Left ventricle myocardium superior (tissue), 1 donor: ENCODE results near the gene PTPMT1. TPM values are rescaled to one million over a fixed set of nuclear protein-coding genes. Genes with fewer than 3 reads are reported as not detected.
"Not testable (repeated sequence)": the region's sequence is repeated elsewhere in the genome, so short reads cannot be mapped to it uniquely, and the experiment has no call there.

Experiments used
- ATAC-seq: fragments of 200-7000 bp; cut with Tn5 transposase; one replicate; pipeline ENCODE4 v1.9.1; 2020; ENCODE audit warnings: mild to moderate bottlenecking, moderate library complexity
- DNase-seq: peaks from one replicate; pipeline ENCODE4 v3.0.0-alpha.2; 2020
- intact Hi-C: fragments of 100-400 bp; cut with micrococcal nuclease; formaldehyde crosslinking; loops from one replicate; pipeline ENCODE4 v1.11.0; 2022
- long read RNA-seq: library from polyadenylated mRNA; unstranded; transcript quantifications from one replicate; pipeline ENCODE4 v2.0.0, GENCODE V29; 2021
- total RNA-seq: library from RNA; stranded (reverse); fragmentation: NEBNext Ultra II Directional; extraction: Animal tissue kit (Norgen Biotek cat#: 25700); gene quantifications from one replicate; pipeline ENCODE4 v1.2.1, GENCODE V29; 2021
- donor health status: DM: no; HTN: yes; CAD: no; lungs with severe emphysema.

The PTPMT1 gene
- 14.9 TPM for total RNA-seq
- long read RNA-seq, transcript PTPMT1-202 (4 exons, 768 nt): major isoform, 24 of 36 reads
- long read RNA-seq, transcript PTPMT1-205 (3 exons, 1,611 nt): minor isoform, 5 of 36 reads
- long read RNA-seq, partial matches to known transcripts: 0 of 36 reads
- long read RNA-seq, other reads (novel, unspliced or antisense): 3 of 36 reads

- intact Hi-C loops: no loop called here
- peak; percentile 89 for DNase-seq
- peak; percentile 96 for ATAC-seq
Measured at GRCh38 chr11:47565340-47566148, at the start of gene PTPMT1. Gene PTPMT1, plus strand, starts transcription at chr11:47565599. Its CDS starts 24 bp downstream, at chr11:47565623.

- ATAC-seq (no peak), DNase-seq (no peak)
- intact Hi-C loops: no loop called here
Measured at GRCh38 chr11:47516155-47516554, 49.2 kb upstream of the PTPMT1 start.

DNA sequence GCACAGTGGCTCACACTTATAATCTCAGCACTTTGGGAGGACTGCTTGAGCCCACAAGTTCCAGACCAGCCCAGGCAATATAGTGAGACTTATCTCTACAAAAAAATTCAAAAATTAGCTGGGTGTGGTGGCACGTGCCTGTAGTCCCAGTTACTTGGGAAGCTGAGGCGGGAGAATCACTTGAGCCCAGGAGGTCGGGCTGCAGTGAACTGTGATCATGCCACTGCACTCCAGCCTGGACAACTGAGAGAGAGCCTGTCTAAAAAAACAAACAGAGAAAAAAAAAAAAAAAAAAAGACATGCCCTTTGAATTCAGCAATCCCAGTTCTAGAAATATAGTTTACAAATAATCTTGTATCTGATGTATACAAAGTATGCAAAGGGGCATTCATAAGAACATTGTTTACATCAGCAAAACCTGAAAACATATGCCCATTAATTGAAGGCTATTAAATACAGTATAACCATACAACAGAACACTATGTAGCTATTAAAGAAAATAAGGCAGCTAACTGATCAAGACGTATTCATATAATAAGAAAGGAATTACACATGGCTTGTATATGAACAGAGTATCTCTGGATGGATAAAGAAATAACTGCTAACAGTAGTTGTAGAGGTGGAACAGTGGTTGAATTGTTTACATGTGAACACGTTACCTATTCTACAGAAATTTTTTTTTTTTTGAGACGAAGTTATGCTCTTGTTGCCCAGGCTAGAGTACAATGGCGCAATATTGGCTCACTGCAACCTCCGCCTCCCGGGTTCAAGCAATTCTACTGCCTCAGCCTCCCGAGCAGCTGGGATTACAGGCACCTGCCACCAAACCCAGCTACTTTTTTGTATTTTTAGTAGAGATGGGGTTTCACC is 48.2 kb upstream of the PTPMT1 start:
- ATAC-seq (no peak), DNase-seq (no peak)
- intact Hi-C loops: no loop called here

GRCh38 chr11:47518212-47518964 is 47.0 kb upstream of the PTPMT1 start:
- intact Hi-C loops: no loop called here
- ATAC-seq: no peak
- no peak for DNase-seq

GRCh38 chr11:47523490-47524225 is 41.7 kb upstream of the PTPMT1 start:
- DNase-seq: no peak
- ATAC-seq: peak; percentile 78
- intact Hi-C loops: no loop called here

DNA sequence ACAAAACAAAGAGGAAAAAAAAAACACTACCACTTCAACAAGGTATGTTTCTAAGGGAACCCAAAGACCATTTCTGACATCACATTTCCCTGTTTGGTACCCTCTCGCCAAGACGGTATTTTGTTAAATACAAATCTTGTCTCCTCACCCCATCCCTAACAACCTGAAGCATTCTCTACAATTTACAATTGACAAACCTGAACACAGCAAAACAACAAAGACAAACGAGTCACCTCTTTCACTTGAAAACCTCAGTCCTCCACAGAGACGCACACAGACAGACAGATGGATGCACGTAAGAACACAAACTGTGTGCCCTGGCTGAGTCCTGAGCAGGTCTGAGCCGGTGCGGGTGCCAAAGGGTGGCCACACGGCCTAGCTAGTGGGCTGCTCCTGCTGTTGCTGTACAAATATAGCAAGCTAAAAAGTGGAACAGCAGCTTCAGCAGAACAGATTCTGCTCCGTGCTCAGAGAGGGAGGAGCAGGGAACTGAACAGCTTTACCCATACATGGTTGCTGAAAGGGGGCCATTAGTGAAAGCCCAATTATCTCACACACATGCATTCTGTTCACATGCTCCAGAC is 41.0 kb upstream of the PTPMT1 start:
- intact Hi-C loops: no loop called here
- DNase-seq (peak; percentile 61), ATAC-seq (peak; percentile 86)

DNA sequence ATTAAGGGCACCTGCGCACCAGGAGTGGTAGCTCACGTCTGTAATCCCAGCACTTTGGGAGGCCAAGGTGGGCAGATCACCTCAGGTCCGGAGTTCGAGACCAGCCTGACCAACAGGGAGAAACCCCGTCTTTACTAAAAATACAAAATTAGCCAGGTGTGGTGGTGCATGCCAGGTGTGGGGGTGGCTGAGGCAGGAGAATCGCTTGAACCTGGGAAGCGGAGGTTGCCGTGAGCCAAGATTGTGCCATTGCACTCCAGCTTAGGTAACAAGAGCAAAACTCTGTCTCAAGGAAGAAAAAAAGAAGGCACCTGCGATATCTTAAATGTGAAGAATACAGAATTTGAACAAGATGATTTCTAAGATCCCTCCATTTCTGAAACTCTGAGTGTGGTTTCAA is 39.4 kb upstream of the PTPMT1 start:
- intact Hi-C loops, ATAC-seq, DNase-seq: not testable (repeated sequence)

DNA sequence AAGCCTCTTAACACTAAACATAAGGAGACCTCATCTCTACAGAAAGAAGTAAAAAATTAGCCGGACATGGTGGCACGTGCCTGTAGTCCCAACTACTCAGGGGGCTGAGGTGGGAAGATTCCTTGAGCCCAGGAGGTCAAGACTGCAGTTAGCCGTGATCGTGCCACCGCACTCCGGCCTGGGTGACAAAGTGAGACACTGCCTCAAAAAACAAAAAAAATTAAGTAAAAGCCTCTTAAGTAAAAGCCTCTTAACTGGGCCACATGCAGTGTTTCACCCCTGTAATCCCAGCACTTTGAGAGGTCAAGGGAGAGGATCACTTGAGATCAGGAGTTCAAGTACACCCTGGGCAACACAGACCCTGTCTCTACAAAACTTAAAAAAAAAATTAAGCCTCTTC is 38.2 kb upstream of the PTPMT1 start:
- intact Hi-C loops: no loop called here
- no peak for ATAC-seq
- DNase-seq: no peak

DNA sequence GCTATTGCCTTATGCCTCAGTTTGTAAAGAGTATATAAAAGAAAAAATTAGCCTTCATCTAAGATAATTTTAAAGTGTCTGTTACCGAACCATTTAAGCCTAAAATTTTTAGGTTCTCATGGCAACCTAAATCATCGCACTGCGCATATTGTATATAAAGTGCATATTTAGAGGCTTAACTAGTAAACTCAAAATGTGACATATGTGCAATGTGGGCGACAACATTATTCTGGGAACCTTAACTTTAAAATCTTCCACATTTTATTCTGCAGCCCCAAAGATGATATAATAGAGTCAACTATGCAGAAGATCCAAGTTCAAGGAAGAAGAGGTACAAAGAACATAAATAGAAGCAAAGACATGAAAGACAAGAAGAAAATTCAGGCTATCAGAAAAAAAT is 35.4 kb upstream of the PTPMT1 start:
- no peak for DNase-seq
- intact Hi-C loops: no loop called here
- ATAC-seq: no peak

DNA sequence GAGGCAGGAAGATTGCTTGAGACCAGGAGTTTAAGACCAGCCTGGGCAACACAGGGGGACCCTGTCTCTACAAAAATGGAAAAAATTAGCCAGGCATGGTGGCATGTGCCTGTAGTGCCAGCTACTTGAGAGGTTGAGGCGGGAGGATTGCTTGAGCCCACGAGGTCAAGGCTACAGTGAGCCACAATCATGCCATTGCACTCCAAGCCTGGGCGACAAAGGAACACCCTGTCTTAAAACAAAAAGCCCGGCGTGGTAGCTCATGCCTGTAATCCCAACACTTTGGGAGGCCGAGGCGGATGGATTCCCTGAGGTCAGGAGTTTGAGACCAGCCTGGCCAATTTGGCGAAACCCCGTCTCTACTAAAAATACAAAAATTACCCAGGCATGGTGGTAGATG is 34.7 kb upstream of the PTPMT1 start:
- intact Hi-C loops, DNase-seq, ATAC-seq: not testable (repeated sequence)

GRCh38 chr11:47531666-47532065 is 33.7 kb upstream of the PTPMT1 start:
- DNase-seq (no peak), ATAC-seq (peak; percentile 9)
- intact Hi-C loops: no loop called here

DNA sequence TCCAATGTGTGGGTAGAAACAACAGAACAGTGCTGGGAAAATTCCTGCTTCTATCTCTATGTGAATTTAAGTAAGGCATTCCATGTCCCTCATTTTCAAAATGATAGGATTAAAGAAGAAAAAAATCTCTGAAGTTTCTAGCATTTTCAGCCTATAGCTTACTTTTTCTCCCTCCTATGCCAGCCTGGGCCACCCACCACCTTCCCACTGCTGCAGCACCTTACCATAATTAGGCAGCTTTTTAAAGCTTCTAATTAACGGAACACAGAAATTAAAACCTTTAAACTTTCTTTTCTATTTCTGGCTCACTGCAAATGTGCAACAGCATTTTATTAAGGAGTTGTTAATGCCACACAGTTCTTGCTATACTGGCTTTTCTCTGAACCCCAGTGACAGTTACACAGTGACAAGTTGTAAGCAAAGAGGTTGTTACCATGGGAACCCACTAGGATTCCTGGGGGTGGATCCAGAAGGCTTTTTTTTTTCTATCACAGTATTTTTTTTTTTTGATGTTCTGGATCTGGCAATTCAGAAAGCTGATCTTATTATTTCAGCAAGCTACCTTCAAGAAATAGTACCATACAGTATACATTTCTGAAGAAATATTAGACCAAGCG is 32.7 kb upstream of the PTPMT1 start:
- ATAC-seq: peak; percentile 24
- intact Hi-C loops: no loop called here

DNA sequence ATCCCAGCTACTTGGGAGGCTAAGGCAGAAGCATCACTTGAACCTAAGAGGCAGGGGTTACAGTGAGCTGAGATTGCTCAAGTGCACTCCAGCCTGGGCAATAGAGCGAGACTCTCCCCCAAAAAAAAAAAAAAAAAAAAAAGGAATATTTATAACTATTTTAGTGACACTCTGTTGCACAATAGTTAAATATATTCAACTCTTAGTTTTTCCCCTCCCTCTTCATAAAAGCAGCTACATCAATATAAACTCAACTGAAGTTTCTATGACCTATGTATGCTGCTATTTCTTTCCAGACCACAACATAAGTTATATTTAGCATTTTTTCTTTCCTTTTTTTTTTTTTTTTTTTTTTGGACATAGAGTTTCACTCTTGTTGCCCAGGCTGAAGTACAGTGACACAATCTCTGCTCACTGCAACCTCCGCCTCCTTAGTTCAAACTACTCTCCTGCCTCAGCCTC is 31.7 kb upstream of the PTPMT1 start:
- intact Hi-C loops: no loop called here
- DNase-seq (no peak), ATAC-seq (no peak)

More for the DNA sequence above, 32.7 kb upstream of the PTPMT1 start:
- DNase-seq: no peak

GRCh38 chr11:47534704-47535251 is 30.6 kb upstream of the PTPMT1 start:
- intact Hi-C loops: no loop called here
- DNase-seq: no peak
- no peak for ATAC-seq

DNA sequence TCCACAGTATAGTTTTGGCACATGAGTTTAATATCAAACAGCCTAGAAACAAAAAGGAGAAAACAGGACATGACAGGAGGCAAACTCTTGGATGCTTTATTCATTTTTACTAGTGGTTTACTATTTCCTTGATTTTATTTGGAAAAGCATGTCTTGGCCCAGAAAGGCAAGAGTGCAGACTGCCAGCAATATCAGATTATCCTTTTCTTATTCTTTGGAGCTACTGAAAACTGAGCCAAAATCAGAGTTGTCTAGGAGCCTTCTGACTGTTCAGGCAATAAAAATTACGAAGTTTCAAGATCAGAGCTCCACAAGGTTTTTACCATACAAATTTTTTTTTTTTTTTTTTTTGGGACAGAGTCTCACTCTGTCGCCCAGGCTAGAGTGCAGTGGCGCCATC is 28.5 kb upstream of the PTPMT1 start:
- ATAC-seq: no peak
- DNase-seq: no peak
- intact Hi-C loops: no loop called here

DNA sequence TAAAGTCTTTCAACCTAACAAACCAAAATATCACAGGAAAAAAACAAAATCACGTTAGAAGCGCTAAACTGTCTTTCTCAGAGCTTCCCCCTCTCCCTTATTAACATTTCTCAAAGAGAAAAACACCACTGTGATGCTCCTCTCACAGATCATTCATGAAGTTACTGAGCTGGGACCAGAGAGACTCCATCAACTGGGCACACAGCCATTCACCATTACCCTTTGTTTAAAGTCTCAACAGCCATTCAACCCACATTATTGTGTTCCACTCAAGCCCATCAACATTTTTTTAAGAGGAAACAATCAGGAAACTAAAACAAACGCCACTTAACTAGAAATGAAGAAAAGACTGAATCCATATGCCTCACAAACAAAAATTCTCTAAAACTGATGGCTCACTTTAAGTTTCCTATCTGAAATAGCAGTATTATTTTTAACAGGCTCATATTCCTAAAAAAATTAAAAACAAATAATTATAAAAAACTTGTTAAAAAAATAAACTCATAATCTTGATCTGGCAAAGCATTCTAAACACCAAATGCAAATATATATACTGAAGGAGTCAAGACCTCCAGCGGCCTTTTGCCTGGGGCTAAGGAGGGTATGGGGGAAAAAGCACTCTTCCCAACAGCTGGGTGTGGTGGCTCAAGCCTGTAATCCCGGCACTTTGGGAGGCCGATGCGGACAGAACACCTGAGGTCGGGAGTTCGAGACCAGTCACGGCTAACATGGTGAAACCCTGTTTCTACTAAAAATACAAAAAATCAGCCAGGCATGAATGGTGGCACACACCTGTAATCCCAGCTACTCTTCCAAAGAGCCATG is 26.4 kb upstream of the PTPMT1 start:
- ATAC-seq: no peak
- intact Hi-C loops: no loop called here
- DNase-seq: no peak

DNA sequence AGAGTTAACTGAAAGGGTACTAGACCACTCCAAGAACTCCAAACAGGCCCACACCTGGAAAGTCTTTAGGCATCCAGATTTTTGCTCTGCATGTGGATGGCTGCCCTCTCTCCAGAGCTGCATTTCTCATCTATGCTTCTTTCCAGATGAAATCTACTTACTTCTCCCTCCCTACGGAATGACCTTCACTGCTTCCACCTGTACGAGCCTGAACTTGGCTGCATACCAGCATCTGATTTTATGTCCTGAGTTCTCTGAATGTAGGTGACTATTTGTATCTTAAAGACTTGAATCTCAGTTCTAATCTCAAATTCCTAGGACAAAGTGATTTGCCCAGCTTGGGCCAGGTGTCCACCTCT is 25.7 kb upstream of the PTPMT1 start:
- ATAC-seq: no peak
- intact Hi-C loops: no loop called here
- DNase-seq: no peak
